Body of pancreas (tissue), 4 donors: ENCODE results near the gene WBP1L.

ENCODE experiments used
- POLR2A ChIP-seq, 3 donors: fragments of 450-650 bp; IDR thresholded peaks; one replicate each; pipeline ENCODE4 v1.6.1; 2016; ENCODE audit warnings: antibody characterized with exemption in 3 of 3, mild to moderate bottlenecking in 2 of 3
- TF ChIP-seq, protein P1 (sequence below), 7 experiments: fragments of 450-650 bp in 4 of 7; fragments of 200-600 bp in 3 of 7; sonication (generic) in 3 of 7; IDR thresholded peaks; one replicate each; pipeline ENCODE4 v1.5.1; 2016 to 2019; ENCODE audit warnings: antibody characterized with exemption in 7 of 7

GRCh38 chr10:102743588-102744373 lies at the start of gene WBP1L:
- TF ChIP-seq, protein P1, sequence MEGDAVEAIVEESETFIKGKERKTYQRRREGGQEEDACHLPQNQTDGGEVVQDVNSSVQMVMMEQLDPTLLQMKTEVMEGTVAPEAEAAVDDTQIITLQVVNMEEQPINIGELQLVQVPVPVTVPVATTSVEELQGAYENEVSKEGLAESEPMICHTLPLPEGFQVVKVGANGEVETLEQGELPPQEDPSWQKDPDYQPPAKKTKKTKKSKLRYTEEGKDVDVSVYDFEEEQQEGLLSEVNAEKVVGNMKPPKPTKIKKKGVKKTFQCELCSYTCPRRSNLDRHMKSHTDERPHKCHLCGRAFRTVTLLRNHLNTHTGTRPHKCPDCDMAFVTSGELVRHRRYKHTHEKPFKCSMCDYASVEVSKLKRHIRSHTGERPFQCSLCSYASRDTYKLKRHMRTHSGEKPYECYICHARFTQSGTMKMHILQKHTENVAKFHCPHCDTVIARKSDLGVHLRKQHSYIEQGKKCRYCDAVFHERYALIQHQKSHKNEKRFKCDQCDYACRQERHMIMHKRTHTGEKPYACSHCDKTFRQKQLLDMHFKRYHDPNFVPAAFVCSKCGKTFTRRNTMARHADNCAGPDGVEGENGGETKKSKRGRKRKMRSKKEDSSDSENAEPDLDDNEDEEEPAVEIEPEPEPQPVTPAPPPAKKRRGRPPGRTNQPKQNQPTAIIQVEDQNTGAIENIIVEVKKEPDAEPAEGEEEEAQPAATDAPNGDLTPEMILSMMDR (IDR thresholded peaks at IDR 0.05) = peak in 1 of 7 experiments; percentile 16
- peak in 2 of 3 donors; percentile 86 to 93 for TF ChIP-seq POLR2A (IDR thresholded peaks at IDR 0.05)
